Neural cell (in vitro differentiated cells): ENCODE results near the gene INTS12.
"Not testable (repeated sequence)": the region's sequence is repeated elsewhere in the genome, so short reads cannot be mapped to it uniquely, and the experiment has no call there.

Source experiments
- CTCF ChIP-seq: fragments of 450-650 bp; IDR thresholded peaks from 2 replicates; pipeline ENCODE4 v1.5.1; 2014; ENCODE audit warnings: antibody characterized with exemption, mild to moderate bottlenecking, moderate library complexity; ENCODE audit not compliant: poor library complexity, severe bottlenecking
- EP300 ChIP-seq: fragments of 450-650 bp; conservative IDR thresholded peaks from 2 replicates; pipeline ENCODE4 v1.6.1; 2014; ENCODE audit warnings: antibody characterized with exemption, mild to moderate bottlenecking, moderate library complexity; ENCODE audit not compliant: poor library complexity, severe bottlenecking
- EZH2 ChIP-seq: fragments of 200-600, 300-800 bp; shearing (Covaris generic), sonication (generic); IDR thresholded peaks from 2 replicates; pipeline ENCODE4 v1.6.1; 2014; ENCODE audit warnings: antibody characterized with exemption, low read length, borderline replicate concordance, mild to moderate bottlenecking; ENCODE audit not compliant: insufficient read depth, poor library complexity, severe bottlenecking
- POLR2AphosphoS5 ChIP-seq: IDR thresholded peaks from 2 replicates; pipeline ENCODE4 v1.6.1; 2012
- RAD21 ChIP-seq: fragments of 450-650 bp; conservative IDR thresholded peaks from 2 replicates; pipeline ENCODE4 v1.6.1; 2014; ENCODE audit warnings: antibody characterized with exemption, mild to moderate bottlenecking, moderate library complexity
- REST ChIP-seq: IDR thresholded peaks from 2 replicates; pipeline ENCODE4 v1.6.1; 2012; ENCODE audit warnings: borderline replicate concordance
- TAF1 ChIP-seq: IDR thresholded peaks from 2 replicates; pipeline ENCODE4 v1.6.1; 2012; ENCODE audit warnings: low read depth

GRCh38 chr4:105695832-105696231 is 12.7 kb downstream of the INTS12 start:
- TF ChIP-seq TAF1, CTCF, REST, RAD21, EP300, POLR2AphosphoS5, EZH2: not testable (repeated sequence)
